ENCODE results near the gene PACRG. TPM values are rescaled to one million over a fixed set of nuclear protein-coding genes. Genes with fewer than 3 reads are reported as not detected.

PACRG gene
- total and polyA plus RNA-seq, 2 experiments from 2014 or later, result not detected

- Histone ChIP-seq H3K27me3 (replicated peaks; ENCODE audit: insufficient read depth) (no peaks in the 10 kb centered on the region), H4K20me1 (ENCODE audit: insufficient read depth) (no peaks in the 10 kb centered on the region), H3F3A (ENCODE audit: insufficient read depth) (no peaks in the 10 kb centered on the region), H3K9me2 (ENCODE audit: insufficient read depth) (no peaks in the 10 kb centered on the region), H3K79me2 (ENCODE audit: insufficient read depth) (no peaks in the 10 kb centered on the region), H3K36me3 (ENCODE audit: low read depth) (no peaks in the 10 kb centered on the region), H2AFZ (no peak overlapping the region), H3K4me1 (ENCODE audit: insufficient read depth) (no peaks in the 10 kb centered on the region), H3K9me3 (ENCODE audit: low read depth) (no peaks in the 10 kb centered on the region), H3K27ac (no peak overlapping the region), H3K4me3 (no peak overlapping the region), H3K4me2 (ENCODE audit: unreplicated experiment) (no peak overlapping the region), H3K9ac (no peak overlapping the region)
- TF ChIP-seq EZH2phosphoT487 (IDR thresholded peaks at IDR 0.05; ENCODE audit: insufficient read depth, low read depth), result no peak
- no peak for TF ChIP-seq EZH2 (IDR thresholded peaks at IDR 0.05; ENCODE audit: insufficient read depth, poor library complexity, severe bottlenecking)
- 34 to 49% methylated on average over 2 of the region's 2 CpGs for WGBS, 2 experiments (ENCODE audit: low coverage in 1 of 2, low lambda C conversion rate in 2 of 2, missing lambda C conversion rate in 2 of 2)
- no peak for DNase-seq
- in situ Hi-C loops (cut with MboI), result no loop called here
Measured at GRCh38 chr6:163229050-163229449, 501.3 kb downstream of the PACRG start.

GRCh38 chr6:163230901-163231300, 503.1 kb downstream of the PACRG start:
- Histone ChIP-seq H3K9me2 (ENCODE audit: insufficient read depth) (no peaks in the 10 kb centered on the region), H3K9ac (no peak overlapping the region), H3K27ac (no peak overlapping the region), H3K27me3 (replicated peaks; ENCODE audit: insufficient read depth) (no peaks in the 10 kb centered on the region), H4K20me1 (ENCODE audit: insufficient read depth) (no peaks in the 10 kb centered on the region), H2AFZ (no peak overlapping the region), H3K79me2 (ENCODE audit: insufficient read depth) (no peaks in the 10 kb centered on the region), H3F3A (ENCODE audit: insufficient read depth) (no peaks in the 10 kb centered on the region), H3K4me2 (ENCODE audit: unreplicated experiment) (no peak overlapping the region), H3K36me3 (ENCODE audit: low read depth) (no peaks in the 10 kb centered on the region), H3K4me3 (no peak overlapping the region), H3K9me3 (ENCODE audit: low read depth) (no peaks in the 10 kb centered on the region), H3K4me1 (ENCODE audit: insufficient read depth) (no peaks in the 10 kb centered on the region)
- in situ Hi-C loops (cut with MboI), result no loop called here
- TF ChIP-seq EZH2 (IDR thresholded peaks at IDR 0.05; ENCODE audit: insufficient read depth, poor library complexity, severe bottlenecking) (no peak), EZH2phosphoT487 (IDR thresholded peaks at IDR 0.05; ENCODE audit: insufficient read depth, low read depth) (no peak)
- DNase-seq, result no peak
- 57 to 66% methylated on average over 9 of the region's 9 CpGs for WGBS, 2 experiments (ENCODE audit: low coverage in 1 of 2, low lambda C conversion rate in 2 of 2, missing lambda C conversion rate in 2 of 2)

GRCh38 chr6:163231356-163232014, 503.7 kb downstream of the PACRG start:
- H3F3A ChIP-seq (ENCODE audit: insufficient read depth), result no peaks in the 10 kb centered on the region
- no peaks in the 10 kb centered on the region for H4K20me1 ChIP-seq (ENCODE audit: insufficient read depth)
- H2AFZ ChIP-seq, result no peak overlapping the region
- WGBS, 2 experiments (ENCODE audit: low coverage in 1 of 2, low lambda C conversion rate in 2 of 2, missing lambda C conversion rate in 2 of 2), result 48 to 54% methylated on average over 10 of the region's 10 CpGs
- no peak overlapping the region for H3K4me3 ChIP-seq
- in situ Hi-C loops (cut with MboI), result no loop called here
- no peak overlapping the region for H3K27ac ChIP-seq
- no peaks in the 10 kb centered on the region for H3K79me2 ChIP-seq (ENCODE audit: insufficient read depth)
- H3K36me3 ChIP-seq (ENCODE audit: low read depth), result no peaks in the 10 kb centered on the region
- DNase-seq, result no peak
- TF ChIP-seq EZH2 (IDR thresholded peaks at IDR 0.05; ENCODE audit: insufficient read depth, poor library complexity, severe bottlenecking), result no peak
- TF ChIP-seq EZH2phosphoT487 (IDR thresholded peaks at IDR 0.05; ENCODE audit: insufficient read depth, low read depth), result no peak
- H3K9me3 ChIP-seq (ENCODE audit: low read depth), result no peaks in the 10 kb centered on the region
- no peaks in the 10 kb centered on the region for H3K9me2 ChIP-seq (ENCODE audit: insufficient read depth)
- H3K9ac ChIP-seq, result no peak overlapping the region
- no peak overlapping the region for H3K4me2 ChIP-seq (ENCODE audit: unreplicated experiment)
- no peaks in the 10 kb centered on the region for H3K27me3 ChIP-seq (replicated peaks; ENCODE audit: insufficient read depth)
- H3K4me1 ChIP-seq (ENCODE audit: insufficient read depth), result no peaks in the 10 kb centered on the region

GRCh38 chr6:163232015-163232523, 504.3 kb downstream of the PACRG start:
- in situ Hi-C loops (cut with MboI), result no loop called here
- no peaks in the 10 kb centered on the region for H4K20me1 ChIP-seq (ENCODE audit: insufficient read depth)
- TF ChIP-seq EZH2 (IDR thresholded peaks at IDR 0.05; ENCODE audit: insufficient read depth, poor library complexity, severe bottlenecking) (no peak), EZH2phosphoT487 (IDR thresholded peaks at IDR 0.05; ENCODE audit: insufficient read depth, low read depth) (no peak)
- no peaks in the 10 kb centered on the region for H3K4me1 ChIP-seq (ENCODE audit: insufficient read depth)
- 61 to 73% methylated on average over 7 of the region's 7 CpGs for WGBS, 2 experiments (ENCODE audit: low coverage in 1 of 2, low lambda C conversion rate in 2 of 2, missing lambda C conversion rate in 2 of 2)
- no peaks in the 10 kb centered on the region for H3K27me3 ChIP-seq (replicated peaks; ENCODE audit: insufficient read depth)
- H3K9me2 ChIP-seq (ENCODE audit: insufficient read depth), result no peaks in the 10 kb centered on the region
- H3F3A ChIP-seq (ENCODE audit: insufficient read depth), result no peaks in the 10 kb centered on the region
- H2AFZ ChIP-seq, result no peak overlapping the region
- H3K79me2 ChIP-seq (ENCODE audit: insufficient read depth), result no peaks in the 10 kb centered on the region
- no peak overlapping the region for H3K9ac ChIP-seq
- no peak overlapping the region for H3K4me2 ChIP-seq (ENCODE audit: unreplicated experiment)
- DNase-seq, result no peak
- no peaks in the 10 kb centered on the region for H3K9me3 ChIP-seq (ENCODE audit: low read depth)
- no peak overlapping the region for H3K4me3 ChIP-seq
- H3K36me3 ChIP-seq (ENCODE audit: low read depth), result no peaks in the 10 kb centered on the region
- H3K27ac ChIP-seq, result no peak overlapping the region
